ENCODE data around the gene ANKRD36B.
"Not testable (repeated sequence)": the region's sequence is repeated elsewhere in the genome, so short reads cannot be mapped to it uniquely, and the experiment has no call there.

ANKRD36B gene

DNA sequence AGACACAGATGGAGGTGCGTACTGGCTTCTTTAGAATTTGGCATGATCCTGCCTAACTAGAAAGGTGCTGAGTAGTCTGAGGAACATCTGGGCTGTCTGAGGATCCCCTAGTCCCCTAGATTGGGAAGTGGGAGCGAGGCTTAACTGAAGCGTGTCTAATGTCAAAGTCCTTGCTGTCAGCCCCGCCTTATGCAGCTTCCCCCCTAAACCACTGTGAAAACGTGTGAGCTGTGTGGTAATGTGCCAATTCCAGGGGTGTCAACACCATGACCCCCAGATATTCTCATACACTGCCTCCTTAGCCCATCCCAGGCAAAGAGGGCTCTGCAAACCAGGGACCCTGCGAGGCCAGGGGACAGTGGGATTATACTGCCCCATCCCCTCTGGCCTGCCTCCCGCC lies 22.2 kb upstream of the ANKRD36B start:
- not testable (repeated sequence) for H3K27ac ChIP-seq (ENCODE audit: low read depth, low read length); H2BK12ac ChIP-seq (ENCODE audit: low read length); H4K12ac ChIP-seq (ENCODE audit: low read depth, low read length); H3K18ac ChIP-seq (ENCODE audit: low read length); H3K27me3 ChIP-seq (ENCODE audit: insufficient read depth, low read length); H3K79me1 ChIP-seq (ENCODE audit: low read length); H2BK120ac ChIP-seq (ENCODE audit: insufficient read depth, low read length, poor library complexity); H3K36me3 ChIP-seq (ENCODE audit: control insufficient read depth in 1 of 2, insufficient read depth in 2 of 2, low read length in 2 of 2); H3K4me3 ChIP-seq (ENCODE audit: low read depth, low read length); H4K8ac ChIP-seq (ENCODE audit: low read depth, low read length); H3K79me2 ChIP-seq (ENCODE audit: control insufficient read depth, insufficient read depth, low read length, poor library complexity); H2AFZ ChIP-seq (ENCODE audit: insufficient read depth, low read length, poor library complexity); H4K91ac ChIP-seq (ENCODE audit: low read depth, low read length); H2BK5ac ChIP-seq (ENCODE audit: low read depth, low read length, poor library complexity); H3K9ac ChIP-seq (ENCODE audit: low read length); H2AK5ac ChIP-seq (ENCODE audit: low read length); H3K23ac ChIP-seq (ENCODE audit: low read length); H3K4me1 ChIP-seq (ENCODE audit: control insufficient read depth in 1 of 2, insufficient read depth in 2 of 2, low read length in 2 of 2); H3K14ac ChIP-seq (ENCODE audit: low read length); H3K4me2 ChIP-seq (ENCODE audit: low read length); DNase-seq; H3K9me3 ChIP-seq (ENCODE audit: insufficient read depth, low read depth, low read length); H3K4ac ChIP-seq (ENCODE audit: low read depth, low read length)
- no CpG with 5 or more reads among the region's 7 CpGs for WGBS (ENCODE audit: extremely low coverage, insufficient coverage, insufficient read length)

DNA sequence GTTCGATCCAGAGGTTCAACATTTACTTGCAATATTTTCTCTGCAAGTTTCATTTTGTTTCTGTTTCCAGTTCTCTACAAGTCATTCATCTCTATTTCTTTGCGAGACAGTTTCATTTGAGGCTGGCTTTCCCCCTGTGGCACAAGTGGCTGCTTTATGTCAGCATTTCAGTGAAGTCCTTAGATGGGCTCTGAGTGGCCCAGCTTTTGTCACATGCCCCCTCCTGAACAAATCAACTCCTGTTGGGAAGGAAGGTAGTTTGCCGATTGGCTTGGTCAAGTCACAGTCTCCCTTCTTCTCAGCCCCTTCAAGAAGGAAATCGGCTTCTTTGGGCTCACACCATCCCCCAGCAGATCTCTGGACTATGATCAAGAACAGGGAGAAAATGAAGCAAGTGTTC lies 19.1 kb upstream of the ANKRD36B start:
- H2AFZ ChIP-seq (ENCODE audit: insufficient read depth, low read length, poor library complexity); H3K79me2 ChIP-seq (ENCODE audit: control insufficient read depth, insufficient read depth, low read length, poor library complexity); H3K18ac ChIP-seq (ENCODE audit: low read length); H4K8ac ChIP-seq (ENCODE audit: low read depth, low read length); H3K4me1 ChIP-seq (ENCODE audit: control insufficient read depth in 1 of 2, insufficient read depth in 2 of 2, low read length in 2 of 2); H2BK5ac ChIP-seq (ENCODE audit: low read depth, low read length, poor library complexity); H4K91ac ChIP-seq (ENCODE audit: low read depth, low read length); H3K4me3 ChIP-seq (ENCODE audit: low read depth, low read length); H3K23ac ChIP-seq (ENCODE audit: low read length); H3K4ac ChIP-seq (ENCODE audit: low read depth, low read length); H4K12ac ChIP-seq (ENCODE audit: low read depth, low read length); H3K9ac ChIP-seq (ENCODE audit: low read length); H3K27me3 ChIP-seq (ENCODE audit: insufficient read depth, low read length); H3K36me3 ChIP-seq (ENCODE audit: control insufficient read depth in 1 of 2, insufficient read depth in 2 of 2, low read length in 2 of 2); H3K4me2 ChIP-seq (ENCODE audit: low read length); H3K14ac ChIP-seq (ENCODE audit: low read length); H3K9me3 ChIP-seq (ENCODE audit: insufficient read depth, low read depth, low read length); H2BK120ac ChIP-seq (ENCODE audit: insufficient read depth, low read length, poor library complexity); H3K79me1 ChIP-seq (ENCODE audit: low read length); DNase-seq; H2BK12ac ChIP-seq (ENCODE audit: low read length); H3K27ac ChIP-seq (ENCODE audit: low read depth, low read length); H2AK5ac ChIP-seq (ENCODE audit: low read length): not testable (repeated sequence)
- WGBS (ENCODE audit: extremely low coverage, insufficient coverage, insufficient read length) = no CpG with 5 or more reads among the region's 4 CpGs

DNA sequence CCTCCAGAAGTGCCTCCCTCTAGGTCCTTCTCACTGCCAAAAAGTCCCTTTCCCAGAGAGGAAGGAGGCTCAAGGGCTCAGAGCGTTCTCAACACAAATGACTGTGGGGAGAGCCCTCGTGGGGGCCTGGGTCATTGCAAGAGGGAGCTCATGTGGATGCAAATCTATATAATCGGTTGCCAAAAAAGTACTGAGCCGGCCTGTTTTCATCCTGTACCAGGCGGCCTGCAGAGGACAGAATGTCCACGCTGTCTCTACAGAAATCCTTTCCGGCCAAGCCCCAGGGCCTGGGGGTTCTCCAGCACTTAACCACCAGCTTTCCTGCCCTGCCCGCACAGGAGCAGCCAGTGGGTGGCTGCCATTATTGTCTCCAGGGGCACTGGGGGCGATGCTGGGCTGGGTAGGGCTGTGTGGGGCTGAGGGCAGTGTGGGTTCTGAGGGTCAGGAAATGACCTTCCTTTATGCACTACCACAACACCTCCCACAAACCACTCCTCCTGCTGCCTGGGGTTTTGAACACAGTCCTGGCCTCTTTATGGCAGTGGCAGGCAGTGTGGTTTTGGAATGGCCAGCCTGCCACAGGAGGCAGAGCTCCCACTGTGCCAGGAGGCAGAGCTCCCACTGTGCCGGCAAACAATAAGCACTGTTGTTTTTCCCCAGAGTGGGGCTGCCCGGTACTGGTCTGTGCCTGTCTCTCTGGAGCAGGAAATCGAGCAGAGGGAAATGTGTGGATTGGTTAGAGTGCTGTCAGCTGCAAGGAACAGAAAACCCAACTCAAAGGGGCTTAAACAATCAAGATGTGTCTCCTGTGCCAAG lies 16.1 kb upstream of the ANKRD36B start:
- H3K27me3 ChIP-seq (ENCODE audit: insufficient read depth, low read length); H3K23ac ChIP-seq (ENCODE audit: low read length); H3K4me3 ChIP-seq (ENCODE audit: low read depth, low read length); H2BK5ac ChIP-seq (ENCODE audit: low read depth, low read length, poor library complexity); H3K18ac ChIP-seq (ENCODE audit: low read length); H2AFZ ChIP-seq (ENCODE audit: insufficient read depth, low read length, poor library complexity); H4K91ac ChIP-seq (ENCODE audit: low read depth, low read length); H2AK5ac ChIP-seq (ENCODE audit: low read length); H3K4me1 ChIP-seq (ENCODE audit: control insufficient read depth in 1 of 2, insufficient read depth in 2 of 2, low read length in 2 of 2); H3K79me1 ChIP-seq (ENCODE audit: low read length); H4K12ac ChIP-seq (ENCODE audit: low read depth, low read length); H2BK120ac ChIP-seq (ENCODE audit: insufficient read depth, low read length, poor library complexity); H3K36me3 ChIP-seq (ENCODE audit: control insufficient read depth in 1 of 2, insufficient read depth in 2 of 2, low read length in 2 of 2); H3K4me2 ChIP-seq (ENCODE audit: low read length); H3K79me2 ChIP-seq (ENCODE audit: control insufficient read depth, insufficient read depth, low read length, poor library complexity); H3K9me3 ChIP-seq (ENCODE audit: insufficient read depth, low read depth, low read length); H3K14ac ChIP-seq (ENCODE audit: low read length); H3K9ac ChIP-seq (ENCODE audit: low read length); DNase-seq; H3K4ac ChIP-seq (ENCODE audit: low read depth, low read length); H4K8ac ChIP-seq (ENCODE audit: low read depth, low read length); H2BK12ac ChIP-seq (ENCODE audit: low read length); H3K27ac ChIP-seq (ENCODE audit: low read depth, low read length): not testable (repeated sequence)
- no CpG with 5 or more reads among the region's 12 CpGs for WGBS (ENCODE audit: extremely low coverage, insufficient coverage, insufficient read length)

DNA sequence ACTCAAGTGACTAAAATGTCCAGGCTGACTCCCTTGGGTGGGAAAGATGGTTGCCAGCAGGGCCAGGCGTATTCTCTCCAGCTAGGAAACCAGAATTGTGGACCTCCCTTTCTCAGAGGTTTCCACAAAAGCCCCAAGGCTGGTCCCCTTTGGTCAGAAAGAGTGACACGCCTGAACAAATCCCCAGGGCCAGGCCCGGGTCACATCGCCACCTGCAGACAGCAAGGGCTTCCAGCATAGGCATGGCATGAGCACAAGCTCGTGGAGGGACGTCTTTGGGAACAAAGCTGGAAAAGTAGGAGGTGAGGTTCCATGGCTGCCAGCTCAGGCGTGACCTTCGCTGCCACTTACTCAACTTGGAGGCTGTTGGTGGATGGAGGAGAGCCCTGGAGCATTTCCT lies 15.4 kb upstream of the ANKRD36B start:
- H3K14ac ChIP-seq (ENCODE audit: low read length); H3K4me2 ChIP-seq (ENCODE audit: low read length); H3K36me3 ChIP-seq (ENCODE audit: control insufficient read depth in 1 of 2, insufficient read depth in 2 of 2, low read length in 2 of 2); H3K9me3 ChIP-seq (ENCODE audit: insufficient read depth, low read depth, low read length); H3K4me1 ChIP-seq (ENCODE audit: control insufficient read depth in 1 of 2, insufficient read depth in 2 of 2, low read length in 2 of 2); H2BK5ac ChIP-seq (ENCODE audit: low read depth, low read length, poor library complexity); H4K91ac ChIP-seq (ENCODE audit: low read depth, low read length); H3K4me3 ChIP-seq (ENCODE audit: low read depth, low read length); H2AFZ ChIP-seq (ENCODE audit: insufficient read depth, low read length, poor library complexity); H3K79me2 ChIP-seq (ENCODE audit: control insufficient read depth, insufficient read depth, low read length, poor library complexity); H3K18ac ChIP-seq (ENCODE audit: low read length); H3K9ac ChIP-seq (ENCODE audit: low read length); H2BK12ac ChIP-seq (ENCODE audit: low read length); H3K23ac ChIP-seq (ENCODE audit: low read length); H3K79me1 ChIP-seq (ENCODE audit: low read length); DNase-seq; H3K27ac ChIP-seq (ENCODE audit: low read depth, low read length); H3K4ac ChIP-seq (ENCODE audit: low read depth, low read length); H2AK5ac ChIP-seq (ENCODE audit: low read length); H3K27me3 ChIP-seq (ENCODE audit: insufficient read depth, low read length); H2BK120ac ChIP-seq (ENCODE audit: insufficient read depth, low read length, poor library complexity); H4K12ac ChIP-seq (ENCODE audit: low read depth, low read length); H4K8ac ChIP-seq (ENCODE audit: low read depth, low read length): not testable (repeated sequence)
- WGBS (ENCODE audit: extremely low coverage, insufficient coverage, insufficient read length) = no CpG with 5 or more reads among the region's 8 CpGs
